A673 (cell line): ENCODE results near the gene RFPL1. TPM values are rescaled to one million over a fixed set of nuclear protein-coding genes. Genes with fewer than 3 reads are reported as not detected.

Experiments used
- BruUV-seq: library from RNA; stranded (reverse); fragments of 400-500 nt; replicated peaks from 2 replicates; lab custom pipeline; 2021; lab: Mats Ljungman, UMichigan
- CTCF ChIA-PET: fragments of 300-600 bp; sonication (Branson Sonifier 250); formaldehyde crosslinking; loops from one replicate; lab custom pipeline; 2022; ENCODE audit warnings: antibody characterized with exemption; lab: Charles Lee
- POLR2A ChIA-PET: fragments of 300-600 bp; sonication (Branson Sonifier 250); formaldehyde crosslinking; loops from one replicate; lab custom pipeline; 2022; ENCODE audit warnings: antibody characterized with exemption; ENCODE audit not compliant: low non-redundant PET; lab: Charles Lee
- DNase-seq: peaks from one replicate; pipeline ENCODE4 v3.0.0-alpha.2; 2015; ENCODE audit warnings: low spot score
- H3K27ac ChIP-seq: fragments of 200-600 bp; sonication (generic); 2 replicates; pipeline ENCODE4 v1.5.1; 2016; ENCODE audit warnings: mixed run types, low read depth, mild to moderate bottlenecking, mixed read lengths, antibody characterized with exemption, low read length; ENCODE audit not compliant: poor library complexity, severe bottlenecking
- H3K27me3 ChIP-seq: fragments of 200-600 bp; sonication (generic); replicated peaks from 2 replicates; pipeline ENCODE4 v1.6.1; 2017; ENCODE audit warnings: mixed run types, low read depth, mild to moderate bottlenecking, mixed read lengths, antibody characterized with exemption, low read length; ENCODE audit not compliant: insufficient read depth, poor library complexity
- H3K36me3 ChIP-seq: fragments of 200-600 bp; sonication (generic); 2 replicates; pipeline ENCODE4 v1.6.1; 2016; ENCODE audit warnings: mixed run types, mild to moderate bottlenecking, mixed read lengths, antibody characterized with exemption, low read length; ENCODE audit not compliant: insufficient read depth, poor library complexity, severe bottlenecking
- H3K4me1 ChIP-seq: fragments of 200-600 bp; sonication (generic); 2 replicates; pipeline ENCODE4 v1.6.1; 2017; ENCODE audit warnings: mixed run types, mild to moderate bottlenecking, mixed read lengths, antibody characterized with exemption, low read length; ENCODE audit not compliant: insufficient read depth, poor library complexity, severe bottlenecking
- H3K4me3 ChIP-seq: fragments of 200-600 bp; sonication (generic); 2 replicates; pipeline ENCODE4 v1.5.1; 2016; ENCODE audit warnings: low read depth, mixed run types, mild to moderate bottlenecking, mixed read lengths, low read length; ENCODE audit not compliant: poor library complexity, severe bottlenecking
- H3K9me3 ChIP-seq: fragments of 200-600 bp; sonication (generic); 2 replicates; pipeline ENCODE4 v1.6.1; 2016; ENCODE audit warnings: mixed run types, low read depth, mild to moderate bottlenecking, mixed read lengths, antibody characterized with exemption, low read length; ENCODE audit not compliant: poor library complexity, severe bottlenecking
- CTCF ChIP-seq: fragments of 300-800, 200-600 bp; sonication (generic); conservative IDR thresholded peaks from 2 replicates; pipeline ENCODE4 v1.5.1; 2017; ENCODE audit warnings: low read depth, mild to moderate bottlenecking, antibody characterized with exemption, low read length, moderate library complexity, mixed read lengths
- EZH2 ChIP-seq: fragments of 200-600 bp; sonication (generic); IDR thresholded peaks from 2 replicates; pipeline ENCODE4 v1.6.1; 2017; ENCODE audit warnings: borderline replicate concordance, low read depth, mild to moderate bottlenecking, mixed read lengths, antibody characterized with exemption, low read length; ENCODE audit not compliant: poor library complexity, severe bottlenecking
- intact Hi-C: fragments of 100-400 bp; cut with micrococcal nuclease; formaldehyde crosslinking; loops from one replicate; pipeline ENCODE4 v1.10.0; 2022; ENCODE audit not compliant: unreplicated experiment
- total RNA-seq: library from RNA; stranded (reverse); gene quantifications from 2 replicates; pipeline ENCODE4 v1.2.3, GENCODE V29; 2021

Gene RFPL1
- total RNA-seq, 1 experiment from 2014 or later = not detected

- H3K27ac ChIP-seq = no peak overlapping the region
- H3K9me3 ChIP-seq = no peaks in the 10 kb centered on the region
- intact Hi-C loops = no loop called here
- CTCF ChIA-PET = no interaction called here
- no peaks in the 10 kb centered on the region for H3K4me1 ChIP-seq
- no peak overlapping the region for H3K4me3 ChIP-seq
- BruUV-seq = no TSS peak
- H3K36me3 ChIP-seq = no peaks in the 10 kb centered on the region
- H3K27me3 ChIP-seq = no peaks in the 10 kb centered on the region
- no peak for TF ChIP-seq EZH2
- no peak for TF ChIP-seq CTCF
- no peak for DNase-seq
- POLR2A ChIA-PET = no interaction called here
Measured at GRCh38 chr22:29461263-29461662, 22.9 kb downstream of the RFPL1 start.

GRCh38 chr22:29463629-29464028 lies 25.2 kb downstream of the RFPL1 start:
- POLR2A ChIA-PET = interaction anchor here (0.6 kb wide), 1 partner anchor 1525 kb away, joined by 3 read pairs; no protein-coding TSS in a partner anchor
- no peaks in the 10 kb centered on the region for H3K4me1 ChIP-seq
- CTCF ChIA-PET = no interaction called here
- no peaks in the 10 kb centered on the region for H3K27me3 ChIP-seq
- no peaks in the 10 kb centered on the region for H3K9me3 ChIP-seq
- BruUV-seq = no TSS peak
- no peaks in the 10 kb centered on the region for H3K36me3 ChIP-seq
- H3K27ac ChIP-seq = no peak overlapping the region
- DNase-seq = no peak
- intact Hi-C loops = no loop called here
- H3K4me3 ChIP-seq = no peak overlapping the region
- TF ChIP-seq CTCF = no peak
- TF ChIP-seq EZH2 = no peak

- DNase-seq = no peak
- H3K36me3 ChIP-seq = no peaks in the 10 kb centered on the region
- H3K4me1 ChIP-seq = no peaks in the 10 kb centered on the region
- BruUV-seq = no TSS peak
- no peaks in the 10 kb centered on the region for H3K27me3 ChIP-seq
- CTCF ChIA-PET = no interaction called here
- H3K4me3 ChIP-seq = no peak overlapping the region
- intact Hi-C loops = no loop called here
- POLR2A ChIA-PET = interaction anchor here (0.6 kb wide), 1 partner anchor 1526 kb away, joined by 3 read pairs; no protein-coding TSS in a partner anchor
- TF ChIP-seq CTCF = no peak
- TF ChIP-seq EZH2 = no peak
- H3K9me3 ChIP-seq = no peaks in the 10 kb centered on the region
- no peak overlapping the region for H3K27ac ChIP-seq
Measured at GRCh38 chr22:29464581-29464980, 26.2 kb downstream of the RFPL1 start.
